ENCODE results near the gene GSAP.

The GSAP gene

GRCh38 chr7:77329466-77330168 lies 86.5 kb downstream of the GSAP start:
- no peak for DNase-seq

GRCh38 chr7:77328669-77329068 lies 87.5 kb downstream of the GSAP start:
- no peak for DNase-seq

GRCh38 chr7:77327932-77328628 lies 88.1 kb downstream of the GSAP start:
- DNase-seq = no peak

- DNase-seq = no peak
Measured at GRCh38 chr7:77327067-77327931, 88.8 kb downstream of the GSAP start.

GRCh38 chr7:77326131-77326530 lies 90.0 kb downstream of the GSAP start:
- no peak for DNase-seq

GRCh38 chr7:77321300-77321699 lies 94.8 kb downstream of the GSAP start:
- peak in 1 of 56 donors; percentile 38 for DNase-seq

GRCh38 chr7:77320714-77321113 lies 95.4 kb downstream of the GSAP start:
- no peak for DNase-seq

- no peak for DNase-seq
Measured at GRCh38 chr7:77320137-77320536, 96.0 kb downstream of the GSAP start.

GRCh38 chr7:77318019-77318418 lies 98.1 kb downstream of the GSAP start:
- DNase-seq = no peak

GRCh38 chr7:77316219-77316978 lies 99.8 kb downstream of the GSAP start:
- no peak for DNase-seq

GRCh38 chr7:77315182-77315591 lies 101.0 kb downstream of the GSAP start:
- DNase-seq = no peak

GRCh38 chr7:77313876-77314480 lies 102.2 kb downstream of the GSAP start:
- DNase-seq = no peak

- DNase-seq = no peak
Measured at GRCh38 chr7:77313085-77313484, 103.1 kb downstream of the GSAP start.

- DNase-seq = no peak
Measured at GRCh38 chr7:77310982-77311381, 105.2 kb downstream of the GSAP start.

- no peak for DNase-seq
Measured at GRCh38 chr7:77309714-77310220, 106.4 kb downstream of the GSAP start.

- DNase-seq = no peak
Measured at GRCh38 chr7:77308792-77309191, 107.4 kb downstream of the GSAP start.

GRCh38 chr7:77306231-77307067 lies 109.7 kb downstream of the GSAP start:
- peak in 1 of 56 donors; percentile 5 for DNase-seq

GRCh38 chr7:77295549-77295948 lies 120.6 kb downstream of the GSAP start:
- DNase-seq = no peak

- no peak for DNase-seq
Measured at GRCh38 chr7:77293046-77293445, 123.1 kb downstream of the GSAP start.

GRCh38 chr7:77290425-77290824 lies 125.7 kb downstream of the GSAP start:
- no peak for DNase-seq

Measured in nucleus accumbens (tissue), 56 donors.